PC-9 (cell line): ENCODE data around the gene TM9SF1.

Experiments used
- CTCF ChIP-seq: fragments of 200-600 bp; sonication (generic); conservative IDR thresholded peaks from 2 replicates; pipeline ENCODE4 v1.6.1; 2017; ENCODE audit warnings: mixed run types, antibody characterized with exemption, mild to moderate bottlenecking, moderate library complexity
- EZH2 ChIP-seq: fragments of 200-600 bp; sonication (generic); IDR thresholded peaks from 2 replicates; pipeline ENCODE4 v1.8.0; 2017; ENCODE audit warnings: antibody characterized with exemption, low read depth

GRCh38 chr14:24207104-24207551 lies 11.9 kb upstream of the TM9SF1 start:
- TF ChIP-seq CTCF (no peak), EZH2 (no peak)
